ENCODE measurements around the gene GRIN2C. TPM values are rescaled to one million over a fixed set of nuclear protein-coding genes. Genes with fewer than 3 reads are reported as not detected.

The GRIN2C gene
- total RNA-seq, 1 donor from 2014 or later: not detected

DNA sequence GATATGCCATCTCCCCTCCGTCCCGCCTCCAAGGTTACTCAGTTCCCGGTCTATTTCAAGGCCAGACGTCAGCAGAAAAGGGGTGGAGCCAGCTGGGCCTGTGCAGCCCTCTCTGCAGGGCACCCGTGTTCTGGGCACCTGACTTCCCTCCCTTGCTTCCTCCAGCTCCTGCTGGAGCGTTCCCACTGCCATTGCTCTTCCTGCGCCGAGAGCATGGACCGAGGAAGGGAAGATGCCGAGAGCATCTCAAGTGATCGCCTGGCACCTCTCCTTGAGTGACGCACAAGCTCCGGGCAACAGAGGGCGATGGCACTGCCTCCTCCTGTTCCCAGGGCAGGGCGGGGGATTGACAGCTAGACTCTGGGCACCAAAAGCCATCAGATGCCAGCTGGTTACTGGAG lies 54.1 kb downstream of the GRIN2C start:
- H3K4me3 ChIP-seq (ENCODE audit: low read depth, low read length): no peak overlapping the region
- TF ChIP-seq, protein P1, sequence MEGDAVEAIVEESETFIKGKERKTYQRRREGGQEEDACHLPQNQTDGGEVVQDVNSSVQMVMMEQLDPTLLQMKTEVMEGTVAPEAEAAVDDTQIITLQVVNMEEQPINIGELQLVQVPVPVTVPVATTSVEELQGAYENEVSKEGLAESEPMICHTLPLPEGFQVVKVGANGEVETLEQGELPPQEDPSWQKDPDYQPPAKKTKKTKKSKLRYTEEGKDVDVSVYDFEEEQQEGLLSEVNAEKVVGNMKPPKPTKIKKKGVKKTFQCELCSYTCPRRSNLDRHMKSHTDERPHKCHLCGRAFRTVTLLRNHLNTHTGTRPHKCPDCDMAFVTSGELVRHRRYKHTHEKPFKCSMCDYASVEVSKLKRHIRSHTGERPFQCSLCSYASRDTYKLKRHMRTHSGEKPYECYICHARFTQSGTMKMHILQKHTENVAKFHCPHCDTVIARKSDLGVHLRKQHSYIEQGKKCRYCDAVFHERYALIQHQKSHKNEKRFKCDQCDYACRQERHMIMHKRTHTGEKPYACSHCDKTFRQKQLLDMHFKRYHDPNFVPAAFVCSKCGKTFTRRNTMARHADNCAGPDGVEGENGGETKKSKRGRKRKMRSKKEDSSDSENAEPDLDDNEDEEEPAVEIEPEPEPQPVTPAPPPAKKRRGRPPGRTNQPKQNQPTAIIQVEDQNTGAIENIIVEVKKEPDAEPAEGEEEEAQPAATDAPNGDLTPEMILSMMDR (conservative IDR thresholded peaks at IDR 0.05; ENCODE audit: low read depth, low read length): no peak
- DNase-seq (ENCODE audit: low read depth): no peak

DNA sequence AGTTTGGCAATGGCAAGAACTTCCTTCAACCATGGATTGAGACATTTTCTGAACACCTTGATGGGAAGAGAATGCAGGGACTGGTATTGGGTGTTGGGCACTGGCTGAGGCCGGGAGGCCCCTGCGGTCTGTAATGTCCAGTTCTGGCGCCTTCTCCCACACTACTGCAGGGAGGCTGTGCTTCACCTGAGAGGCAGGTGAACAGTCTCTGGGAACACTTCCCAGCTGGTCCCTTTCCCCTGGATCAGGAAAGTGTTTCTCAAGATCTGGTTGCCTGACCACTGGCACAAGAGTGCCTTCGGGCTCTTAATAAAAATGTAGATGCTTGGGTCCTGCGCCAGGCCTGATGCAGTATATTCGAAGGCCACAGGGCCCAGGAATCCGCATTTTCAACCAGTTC lies 55.0 kb downstream of the GRIN2C start:
- DNase-seq (ENCODE audit: low read depth): no peak
- H3K4me3 ChIP-seq (ENCODE audit: low read depth, low read length): no peak overlapping the region
- TF ChIP-seq, protein P1 (conservative IDR thresholded peaks at IDR 0.05; ENCODE audit: low read depth, low read length): no peak

DNA sequence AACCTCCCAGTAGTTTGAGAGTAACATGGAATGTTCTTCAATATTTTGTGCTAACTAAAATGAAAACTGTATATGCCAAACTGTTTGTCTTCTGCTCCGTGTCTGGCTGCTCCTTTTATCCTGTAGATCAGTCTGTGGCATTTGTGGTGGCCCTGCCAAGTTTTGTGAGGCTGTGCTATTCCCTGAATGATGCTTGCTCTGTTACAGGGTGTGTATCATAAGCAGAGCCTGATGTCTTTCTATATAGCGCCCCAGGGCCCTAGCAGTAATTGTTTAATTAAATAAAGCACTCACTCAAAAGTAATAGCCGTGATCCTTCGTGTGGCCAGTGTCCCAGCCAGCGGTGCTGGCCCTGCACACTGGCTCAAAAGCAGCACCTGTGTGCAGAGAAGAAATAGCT lies 55.7 kb downstream of the GRIN2C start:
- H3K4me3 ChIP-seq (ENCODE audit: low read depth, low read length): no peak overlapping the region
- TF ChIP-seq, protein P1 (conservative IDR thresholded peaks at IDR 0.05; ENCODE audit: low read depth, low read length): no peak
- DNase-seq (ENCODE audit: low read depth): no peak

DNA sequence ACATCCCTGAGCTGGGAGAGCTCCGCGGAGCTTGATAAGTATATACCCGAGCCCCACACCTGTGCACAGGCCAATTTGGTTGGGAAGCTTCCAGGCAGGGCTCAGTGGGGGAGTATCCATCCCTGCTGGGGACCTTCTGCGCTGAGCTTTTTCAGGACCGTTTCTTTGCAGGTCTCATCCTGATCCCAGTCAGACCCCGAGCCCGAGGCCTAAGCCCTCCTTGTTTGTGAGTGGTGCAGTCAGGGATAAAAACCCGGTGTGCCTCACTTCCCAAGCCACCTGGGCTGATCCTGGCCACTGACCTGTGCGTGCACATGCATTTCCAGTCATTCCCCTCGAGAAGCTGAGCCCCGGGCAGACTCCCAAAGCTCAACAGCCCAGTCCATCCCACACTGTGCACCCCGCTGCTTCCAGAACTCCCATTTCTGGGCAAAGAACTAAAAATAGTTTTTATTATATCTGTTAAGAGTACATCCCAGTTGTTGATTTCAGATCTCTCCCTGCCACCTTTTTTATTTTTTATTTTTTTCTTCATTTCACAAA lies 56.2 kb downstream of the GRIN2C start:
- no peak overlapping the region for H3K4me3 ChIP-seq (ENCODE audit: low read depth, low read length)
- TF ChIP-seq, protein P1 (conservative IDR thresholded peaks at IDR 0.05; ENCODE audit: low read depth, low read length): no peak
- no peak for DNase-seq (ENCODE audit: low read depth)

DNA sequence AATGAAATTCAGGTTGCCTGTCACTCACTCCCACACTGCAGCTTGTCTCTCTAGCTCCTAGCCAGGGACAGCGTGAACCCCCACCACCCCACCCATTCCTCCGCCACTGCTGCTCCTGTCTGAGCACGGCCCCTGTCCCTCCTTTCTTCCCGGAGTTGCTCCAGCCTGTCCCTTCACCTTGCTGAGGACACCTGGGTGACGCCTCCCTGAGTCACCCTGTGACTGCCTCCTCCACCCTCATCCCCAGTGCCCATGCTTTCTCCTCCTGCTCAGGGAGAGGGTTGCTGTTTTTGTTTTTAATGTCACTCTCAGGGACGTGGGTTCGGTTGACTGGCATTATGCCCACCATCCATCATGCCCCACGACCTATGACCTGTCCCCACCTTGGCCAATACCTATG lies 57.8 kb downstream of the GRIN2C start:
- no peak overlapping the region for H3K4me3 ChIP-seq (ENCODE audit: low read depth, low read length)
- TF ChIP-seq, protein P1 (conservative IDR thresholded peaks at IDR 0.05; ENCODE audit: low read depth, low read length): no peak
- DNase-seq (ENCODE audit: low read depth): no peak

DNA sequence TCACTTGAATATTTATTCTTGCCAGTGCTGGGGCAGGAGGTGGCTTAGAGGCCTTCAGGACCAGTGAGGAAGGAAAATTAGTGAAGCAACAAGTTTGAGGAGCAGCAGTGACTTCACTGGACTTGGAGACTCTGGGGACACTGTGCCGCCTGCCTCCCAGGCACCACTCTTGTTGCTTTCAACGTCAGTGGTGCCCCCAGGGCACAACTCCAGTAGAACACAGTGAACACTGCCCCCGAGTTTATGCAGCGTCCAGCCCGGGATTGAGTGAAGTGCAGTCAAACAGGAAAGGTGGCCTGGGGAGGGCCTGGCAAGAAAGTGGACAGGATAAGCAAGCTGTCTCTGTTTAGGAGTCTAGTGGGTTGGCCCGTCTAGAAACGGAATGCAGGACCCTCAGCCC lies 59.2 kb downstream of the GRIN2C start:
- H3K4me3 ChIP-seq (ENCODE audit: low read depth, low read length): no peak overlapping the region
- no peak for DNase-seq (ENCODE audit: low read depth)
- TF ChIP-seq, protein P1 (conservative IDR thresholded peaks at IDR 0.05; ENCODE audit: low read depth, low read length): no peak

DNA sequence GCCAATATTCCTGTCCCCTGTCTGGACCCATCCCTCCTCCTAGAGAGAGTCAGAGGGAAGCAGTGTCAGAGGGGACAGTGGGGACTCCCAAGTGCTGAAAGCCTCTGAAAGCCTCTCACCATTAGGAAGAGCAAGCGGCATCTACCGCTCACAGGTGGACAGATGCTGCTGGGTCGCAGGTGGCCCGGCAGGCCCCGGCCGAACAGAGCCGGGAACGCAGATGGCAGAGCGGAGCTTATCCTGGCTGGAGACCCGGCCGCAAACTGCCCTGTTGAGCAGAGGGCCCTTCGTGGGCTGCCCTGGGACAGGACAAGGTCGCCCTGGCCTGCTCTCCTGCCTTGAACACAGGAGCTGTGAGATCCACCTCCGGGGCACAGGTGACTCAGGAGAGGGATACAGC lies 60.6 kb downstream of the GRIN2C start:
- TF ChIP-seq, protein P1 (conservative IDR thresholded peaks at IDR 0.05; ENCODE audit: low read depth, low read length): no peak
- DNase-seq (ENCODE audit: low read depth): no peak
- H3K4me3 ChIP-seq (ENCODE audit: low read depth, low read length): no peak overlapping the region
